Keratinocyte (primary cell): Measurements from ENCODE around the gene NEUROG1. TPM values are rescaled to one million over a fixed set of nuclear protein-coding genes. Genes with fewer than 3 reads are reported as not detected.

Experiments used
- DNase-seq: peaks from one replicate; pipeline ENCODE4 v3.0.0-alpha.2; 2011; ENCODE audit warnings: low read depth, missing footprints, low spot score
- FAIRE-seq: peaks from 2 replicates; lab custom pipeline; 2011; peaks lifted over from hg19 to GRCh38; lab: Jason Lieb, UNC
- H2AFZ ChIP-seq: 2 replicates; pipeline ENCODE4 v1.6.0; 2012; ENCODE audit warnings: low read length, control low read depth, inconsistent platforms; ENCODE audit not compliant: control insufficient read depth
- H3K27ac ChIP-seq: 2 replicates; pipeline ENCODE4 v1.5.1; 2011; ENCODE audit warnings: low read length; ENCODE audit not compliant: control insufficient read depth, insufficient read depth
- H3K27me3 ChIP-seq: 3 replicates; pipeline ENCODE4 v1.6.0; 2011; ENCODE audit warnings: low read length; ENCODE audit not compliant: control insufficient read depth, insufficient read depth; ENCODE audit errors: extremely low read depth
- H3K36me3 ChIP-seq, 2 experiments: 2 replicates in 1 of 2; 3 replicates in 1 of 2; pipeline ENCODE4 v1.5.1; 2011; ENCODE audit warnings: low read length in 2 of 2, mild to moderate bottlenecking in 1 of 2; ENCODE audit not compliant: control insufficient read depth in 2 of 2, insufficient read depth in 2 of 2; ENCODE audit errors: extremely low read depth in 1 of 2
- H3K4me1 ChIP-seq: 3 replicates; pipeline ENCODE4 v1.5.1; 2011; ENCODE audit warnings: low read length; ENCODE audit not compliant: control insufficient read depth, insufficient read depth; ENCODE audit errors: extremely low read depth
- H3K4me2 ChIP-seq: 3 replicates; pipeline ENCODE4 v1.6.0; 2011; ENCODE audit warnings: low read depth, low read length; ENCODE audit not compliant: control insufficient read depth, insufficient read depth; ENCODE audit errors: extremely low read depth
- H3K4me3 ChIP-seq, 3 experiments: fragments of 200-600 bp in 1 of 3; sonication (generic) in 1 of 3; 2 replicates in 2 of 3; 3 replicates in 1 of 3; pipeline ENCODE4 v1.5.1; 2011 to 2016; ENCODE audit warnings: low read length in 3 of 3, mild to moderate bottlenecking in 3 of 3, control low read depth in 2 of 3, inconsistent platforms in 1 of 3, low read depth in 1 of 3, mixed read lengths in 1 of 3, mixed run types in 1 of 3, moderate library complexity in 1 of 3; ENCODE audit not compliant: control insufficient read depth in 2 of 3, insufficient read depth in 2 of 3; ENCODE audit errors: extremely low read depth in 1 of 3
- H3K79me2 ChIP-seq: 2 replicates; pipeline ENCODE4 v1.6.0; 2012; ENCODE audit warnings: low read length; ENCODE audit not compliant: control insufficient read depth, insufficient read depth
- H3K9ac ChIP-seq: 3 replicates; pipeline ENCODE4 v1.6.0; 2011; ENCODE audit warnings: low read length; ENCODE audit not compliant: control insufficient read depth, insufficient read depth; ENCODE audit errors: extremely low read depth
- H3K9me1 ChIP-seq: 3 replicates; pipeline ENCODE4 v1.6.0; 2011; ENCODE audit warnings: low read length; ENCODE audit not compliant: control insufficient read depth, insufficient read depth; ENCODE audit errors: extremely low read depth
- H3K9me3 ChIP-seq: 2 replicates; pipeline ENCODE4 v1.5.1; 2012; ENCODE audit warnings: low read depth, low read length; ENCODE audit not compliant: control insufficient read depth
- H4K20me1 ChIP-seq: 3 replicates; pipeline ENCODE4 v1.6.0; 2011; ENCODE audit warnings: low read length; ENCODE audit not compliant: control insufficient read depth, insufficient read depth; ENCODE audit errors: extremely low read depth
- EZH2 ChIP-seq: IDR thresholded peaks from one replicate; pipeline ENCODE4 v1.6.1; 2012; ENCODE audit warnings: inconsistent platforms, mild to moderate bottlenecking, low read length, moderate library complexity
- dilution Hi-C: fragments of 300-500 bp; cut with MboI; formaldehyde crosslinking; loops from one replicate; pipeline ENCODE4 v1.7.0; 2020; ENCODE audit warnings: low sequenced_read_pairs; ENCODE audit not compliant: extremely low pct_ligation_motif_present
- polyA plus RNA-seq, 5 experiments: library from polyadenylated mRNA; depleted of rRNA in 3 of 5; stranded (reverse) in 3 of 5; stranded (forward) in 1 of 5; unstranded in 1 of 5; fragments of >200 nt; gene quantifications; 1 replicate in 1 of 5; 2 replicates in 3 of 5; 3 replicates in 1 of 5; pipeline versions ENCODE4 v1.2.1 to v1.2.3, GENCODE V29; 2011 to 2012; ENCODE audit warnings: missing spikeins in 2 of 5, low read depth in 1 of 5, low replicate concordance in 1 of 5
- TF ChIP-seq, protein P1 (sequence below), 3 experiments: IDR thresholded peaks in 1 of 3; conservative IDR thresholded peaks in 1 of 3; optimal IDR thresholded peaks in 1 of 3; 2 replicates in 2 of 3; 3 replicates in 1 of 3; pipeline versions ENCODE3 to v1.5.1; 2011; ENCODE audit warnings: low read length in 3 of 3, mild to moderate bottlenecking in 3 of 3, moderate library complexity in 2 of 3, control low read depth in 1 of 3, inconsistent platforms in 1 of 3; ENCODE audit not compliant: insufficient read depth in 2 of 3; ENCODE audit errors: extremely low read depth in 1 of 3

Gene NEUROG1
- polyA plus RNA-seq, 1 donor (not counting 4 experiments of a cell fraction or from before 2014, with no cell fraction given): not detected

DNA sequence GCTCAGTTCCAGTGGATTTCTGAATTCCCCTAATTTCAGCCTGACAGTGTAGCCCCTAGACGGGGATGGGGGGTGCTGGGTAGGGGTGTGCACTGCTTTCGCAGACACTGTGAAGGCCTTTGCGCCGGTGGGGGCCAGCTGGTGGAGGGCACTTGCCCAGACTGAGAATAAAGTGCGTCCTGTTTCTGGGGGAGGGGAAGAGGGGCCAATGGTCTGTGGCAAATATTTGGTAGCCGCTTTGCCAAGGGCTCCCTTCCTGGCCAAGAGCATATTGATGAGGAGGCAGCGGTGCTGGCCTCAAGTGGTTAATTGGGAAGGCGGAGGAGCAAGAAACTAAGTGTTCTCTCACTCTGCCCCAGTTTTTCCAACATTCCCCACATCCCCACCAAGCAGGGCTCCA, 41.7 kb upstream of the NEUROG1 start:
- TF ChIP-seq EZH2: no peak
- TF ChIP-seq, protein P1, sequence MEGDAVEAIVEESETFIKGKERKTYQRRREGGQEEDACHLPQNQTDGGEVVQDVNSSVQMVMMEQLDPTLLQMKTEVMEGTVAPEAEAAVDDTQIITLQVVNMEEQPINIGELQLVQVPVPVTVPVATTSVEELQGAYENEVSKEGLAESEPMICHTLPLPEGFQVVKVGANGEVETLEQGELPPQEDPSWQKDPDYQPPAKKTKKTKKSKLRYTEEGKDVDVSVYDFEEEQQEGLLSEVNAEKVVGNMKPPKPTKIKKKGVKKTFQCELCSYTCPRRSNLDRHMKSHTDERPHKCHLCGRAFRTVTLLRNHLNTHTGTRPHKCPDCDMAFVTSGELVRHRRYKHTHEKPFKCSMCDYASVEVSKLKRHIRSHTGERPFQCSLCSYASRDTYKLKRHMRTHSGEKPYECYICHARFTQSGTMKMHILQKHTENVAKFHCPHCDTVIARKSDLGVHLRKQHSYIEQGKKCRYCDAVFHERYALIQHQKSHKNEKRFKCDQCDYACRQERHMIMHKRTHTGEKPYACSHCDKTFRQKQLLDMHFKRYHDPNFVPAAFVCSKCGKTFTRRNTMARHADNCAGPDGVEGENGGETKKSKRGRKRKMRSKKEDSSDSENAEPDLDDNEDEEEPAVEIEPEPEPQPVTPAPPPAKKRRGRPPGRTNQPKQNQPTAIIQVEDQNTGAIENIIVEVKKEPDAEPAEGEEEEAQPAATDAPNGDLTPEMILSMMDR (optimal IDR thresholded peaks at IDR 0.05 in 1 of 3, IDR thresholded peaks at IDR 0.05 in 1 of 3, conservative IDR thresholded peaks at IDR 0.05 in 1 of 3; ENCODE audit: extremely low read depth in 1 of 3, insufficient read depth in 2 of 3, low read length in 3 of 3): no peak
- no peak for DNase-seq
- Histone ChIP-seq H3K4me1 (peaks cover 28% of the 10 kb centered on the region), H3K36me3 (no peaks in the 10 kb centered on the region), H3K27ac (no peak overlapping the region), H3K27me3 (peaks cover 20% of the 10 kb centered on the region), H3K4me2 (no peak overlapping the region), H3K4me3 (peak overlapping the region in 1 of 3 experiments; percentile 49), H3K9me1 (no peaks in the 10 kb centered on the region), H4K20me1 (no peaks in the 10 kb centered on the region), H3K9me3 (peaks cover 4% of the 10 kb centered on the region), H3K9ac (no peak overlapping the region), H3K79me2 (no peaks in the 10 kb centered on the region), H2AFZ (no peak overlapping the region)
- dilution Hi-C loops: loop anchor here (25.0 kb wide), 1 partner anchor 160 kb away; no protein-coding TSS in a partner anchor
- FAIRE-seq: no peak

DNA sequence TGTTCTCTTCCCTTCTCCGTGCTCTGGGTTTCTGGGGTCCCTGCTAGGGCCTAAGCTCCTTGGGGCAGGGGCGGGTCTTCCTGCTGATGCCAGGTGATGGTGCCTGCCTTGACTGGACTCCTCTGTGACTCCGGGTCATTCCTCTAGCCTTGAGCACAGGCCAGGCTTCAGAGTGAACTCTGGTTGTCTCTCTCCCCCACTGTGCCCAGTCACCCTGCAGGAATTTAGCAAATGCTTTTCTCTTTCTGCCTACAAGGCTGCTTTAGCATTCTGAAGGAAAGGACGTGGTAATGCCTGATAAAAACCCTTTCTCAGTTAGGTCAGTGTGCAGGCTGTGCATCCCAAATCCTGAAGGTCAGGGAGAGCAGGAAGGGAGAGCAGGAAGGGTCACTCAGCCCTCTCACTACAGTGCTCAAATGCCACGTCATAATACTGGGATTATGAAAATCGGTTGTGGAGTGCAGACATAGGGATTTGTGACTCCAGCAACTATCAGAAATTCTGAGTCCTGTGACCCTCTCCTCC, 40.4 kb upstream of the NEUROG1 start:
- dilution Hi-C loops: loop anchor here (25.0 kb wide), 1 partner anchor 161 kb away; no protein-coding TSS in a partner anchor

More for the DNA sequence above, 40.4 kb upstream of the NEUROG1 start:
- no peak overlapping the region for H3K9ac ChIP-seq
- FAIRE-seq (peak; percentile 76), DNase-seq (no peak)
- H3K4me2 ChIP-seq: no peak overlapping the region
- TF ChIP-seq, protein P1 (optimal IDR thresholded peaks at IDR 0.05 in 1 of 3, IDR thresholded peaks at IDR 0.05 in 1 of 3, conservative IDR thresholded peaks at IDR 0.05 in 1 of 3; ENCODE audit: extremely low read depth in 1 of 3, insufficient read depth in 2 of 3, low read length in 3 of 3): no peak
- TF ChIP-seq EZH2: no peak
- H2AFZ ChIP-seq: no peak overlapping the region
- H3K4me3 ChIP-seq: no peak overlapping the region
- H4K20me1 ChIP-seq: no peaks in the 10 kb centered on the region
- peaks cover 30% of the 10 kb centered on the region for H3K4me1 ChIP-seq
- H3K27me3 ChIP-seq: peaks cover 16% of the 10 kb centered on the region
- H3K36me3 ChIP-seq: no peaks in the 10 kb centered on the region
- peaks cover 4% of the 10 kb centered on the region for H3K9me3 ChIP-seq
- no peaks in the 10 kb centered on the region for H3K79me2 ChIP-seq
- H3K9me1 ChIP-seq: no peaks in the 10 kb centered on the region
- no peak overlapping the region for H3K27ac ChIP-seq
